ENCODE measurements around the gene OR9Q2.

OR9Q2 gene, protein sequence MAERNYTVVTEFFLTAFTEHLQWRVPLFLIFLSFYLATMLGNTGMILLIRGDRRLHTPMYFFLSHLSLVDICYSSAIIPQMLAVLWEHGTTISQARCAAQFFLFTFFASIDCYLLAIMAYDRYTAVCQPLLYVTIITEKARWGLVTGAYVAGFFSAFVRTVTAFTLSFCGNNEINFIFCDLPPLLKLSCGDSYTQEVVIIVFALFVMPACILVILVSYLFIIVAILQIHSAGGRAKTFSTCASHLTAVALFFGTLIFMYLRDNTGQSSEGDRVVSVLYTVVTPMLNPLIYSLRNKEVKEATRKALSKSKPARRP

DNA sequence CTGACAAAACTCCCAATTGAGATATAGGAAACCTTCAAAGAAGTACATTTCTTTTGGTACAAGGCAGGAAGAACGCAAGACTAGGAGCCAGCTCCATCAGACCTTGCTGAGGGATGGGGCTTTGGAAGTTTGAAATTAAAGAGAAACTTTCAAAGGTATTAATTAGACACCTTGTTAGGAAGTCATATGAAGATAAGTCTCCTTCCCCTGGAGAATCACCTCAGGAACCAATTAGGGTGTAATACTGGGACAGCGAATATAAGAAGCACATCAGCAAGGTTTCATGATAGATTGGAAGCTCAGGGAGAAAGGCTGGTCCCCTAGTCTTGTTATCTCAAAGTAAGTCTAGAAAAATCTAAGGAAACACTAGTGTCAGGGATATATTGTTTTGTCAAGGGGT, at the start of gene OR9Q2:
Gene OR9Q2 (plus strand): TSS at position 301 of the 400 bp plus-strand sequence. CDS start 1,421 bp downstream, outside the sequence.
- H3K79me2 ChIP-seq (ENCODE audit: insufficient read depth, low read length): no peaks in the 10 kb centered on the region
- H3K9me3 ChIP-seq (ENCODE audit: insufficient read depth, low read depth, low read length): no peaks in the 10 kb centered on the region
- no peaks in the 10 kb centered on the region for H3K36me3 ChIP-seq (ENCODE audit: insufficient read depth, low read length)
- H3K4me2 ChIP-seq (ENCODE audit: low read depth, low read length, poor library complexity, severe bottlenecking): no peak within 1 kb of the TSS
- H3K4me3 ChIP-seq (ENCODE audit: low read length, poor library complexity, severe bottlenecking): no peak within 1 kb of the TSS
- no peaks in the 10 kb centered on the region for H3K9me2 ChIP-seq (replicated peaks; ENCODE audit: low read depth, low read length)
- no peak for TF ChIP-seq EZH2phosphoT487 (IDR thresholded peaks at IDR 0.05; ENCODE audit: borderline replicate concordance)
- TF ChIP-seq, protein P1, sequence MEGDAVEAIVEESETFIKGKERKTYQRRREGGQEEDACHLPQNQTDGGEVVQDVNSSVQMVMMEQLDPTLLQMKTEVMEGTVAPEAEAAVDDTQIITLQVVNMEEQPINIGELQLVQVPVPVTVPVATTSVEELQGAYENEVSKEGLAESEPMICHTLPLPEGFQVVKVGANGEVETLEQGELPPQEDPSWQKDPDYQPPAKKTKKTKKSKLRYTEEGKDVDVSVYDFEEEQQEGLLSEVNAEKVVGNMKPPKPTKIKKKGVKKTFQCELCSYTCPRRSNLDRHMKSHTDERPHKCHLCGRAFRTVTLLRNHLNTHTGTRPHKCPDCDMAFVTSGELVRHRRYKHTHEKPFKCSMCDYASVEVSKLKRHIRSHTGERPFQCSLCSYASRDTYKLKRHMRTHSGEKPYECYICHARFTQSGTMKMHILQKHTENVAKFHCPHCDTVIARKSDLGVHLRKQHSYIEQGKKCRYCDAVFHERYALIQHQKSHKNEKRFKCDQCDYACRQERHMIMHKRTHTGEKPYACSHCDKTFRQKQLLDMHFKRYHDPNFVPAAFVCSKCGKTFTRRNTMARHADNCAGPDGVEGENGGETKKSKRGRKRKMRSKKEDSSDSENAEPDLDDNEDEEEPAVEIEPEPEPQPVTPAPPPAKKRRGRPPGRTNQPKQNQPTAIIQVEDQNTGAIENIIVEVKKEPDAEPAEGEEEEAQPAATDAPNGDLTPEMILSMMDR (conservative IDR thresholded peaks at IDR 0.05; ENCODE audit: low read length): no peak
- H3K9ac ChIP-seq (ENCODE audit: low read depth, low read length, poor library complexity, severe bottlenecking): no peak within 1 kb of the TSS
- H2AFZ ChIP-seq (ENCODE audit: low read length): no peak within 1 kb of the TSS
- no peaks in the 10 kb centered on the region for H4K20me1 ChIP-seq (ENCODE audit: insufficient read depth, low read length, poor library complexity, severe bottlenecking)
- no peaks in the 10 kb centered on the region for H3K4me1 ChIP-seq (ENCODE audit: insufficient read depth, low read length, poor library complexity, severe bottlenecking)
- no peaks in the 10 kb centered on the region for H3F3A ChIP-seq (ENCODE audit: low read depth)
- no peaks in the 10 kb centered on the region for H3K27me3 ChIP-seq (ENCODE audit: insufficient read depth, low read length, poor library complexity, severe bottlenecking)

DNA sequence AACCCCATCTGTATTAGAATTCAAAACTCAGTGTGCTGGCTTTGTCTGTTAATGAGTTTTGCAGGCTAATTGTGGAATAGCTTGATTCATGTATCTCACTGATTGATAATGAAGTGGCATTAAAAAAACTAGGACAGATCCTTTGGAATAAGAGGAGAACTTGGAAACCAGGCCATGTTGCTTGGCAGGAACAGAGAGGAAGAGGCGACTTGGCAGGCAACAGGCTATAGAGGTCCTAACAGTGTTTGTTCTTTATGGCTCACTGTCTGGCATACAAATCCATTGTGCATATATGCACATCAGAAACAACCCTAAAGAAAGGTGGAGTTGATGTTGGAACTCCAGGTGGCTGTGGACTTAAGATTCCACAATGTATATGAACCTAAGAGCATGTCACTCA, 46.1 kb upstream of the OR9Q2 start:
- H3K4me3 ChIP-seq (ENCODE audit: low read length, poor library complexity, severe bottlenecking): no peak overlapping the region
- H3K27me3 ChIP-seq (ENCODE audit: insufficient read depth, low read length, poor library complexity, severe bottlenecking): no peaks in the 10 kb centered on the region
- H3K36me3 ChIP-seq (ENCODE audit: insufficient read depth, low read length): no peaks in the 10 kb centered on the region
- H3K9ac ChIP-seq (ENCODE audit: low read depth, low read length, poor library complexity, severe bottlenecking): no peak overlapping the region
- no peaks in the 10 kb centered on the region for H3K4me1 ChIP-seq (ENCODE audit: insufficient read depth, low read length, poor library complexity, severe bottlenecking)
- TF ChIP-seq, protein P1 (conservative IDR thresholded peaks at IDR 0.05; ENCODE audit: low read length): no peak
- no peak for TF ChIP-seq EZH2phosphoT487 (IDR thresholded peaks at IDR 0.05; ENCODE audit: borderline replicate concordance)
- no peaks in the 10 kb centered on the region for H3K9me3 ChIP-seq (ENCODE audit: insufficient read depth, low read depth, low read length)
- no peaks in the 10 kb centered on the region for H3K9me2 ChIP-seq (replicated peaks; ENCODE audit: low read depth, low read length)
- H4K20me1 ChIP-seq (ENCODE audit: insufficient read depth, low read length, poor library complexity, severe bottlenecking): no peaks in the 10 kb centered on the region
- no peak overlapping the region for H3K4me2 ChIP-seq (ENCODE audit: low read depth, low read length, poor library complexity, severe bottlenecking)
- no peaks in the 10 kb centered on the region for H3F3A ChIP-seq (ENCODE audit: low read depth)
- H3K79me2 ChIP-seq (ENCODE audit: insufficient read depth, low read length): no peaks in the 10 kb centered on the region
- no peak overlapping the region for H2AFZ ChIP-seq (ENCODE audit: low read length)

- Histone ChIP-seq H3K4me1 (ENCODE audit: insufficient read depth, low read length, poor library complexity, severe bottlenecking) (no peaks in the 10 kb centered on the region), H3K4me2 (ENCODE audit: low read depth, low read length, poor library complexity, severe bottlenecking) (no peak overlapping the region), H3K36me3 (ENCODE audit: insufficient read depth, low read length) (no peaks in the 10 kb centered on the region), H3K27me3 (ENCODE audit: insufficient read depth, low read length, poor library complexity, severe bottlenecking) (no peaks in the 10 kb centered on the region), H3K9me3 (ENCODE audit: insufficient read depth, low read depth, low read length) (no peaks in the 10 kb centered on the region), H3K9me2 (replicated peaks; ENCODE audit: low read depth, low read length) (no peaks in the 10 kb centered on the region), H3K4me3 (ENCODE audit: low read length, poor library complexity, severe bottlenecking) (no peak overlapping the region), H3K9ac (ENCODE audit: low read depth, low read length, poor library complexity, severe bottlenecking) (no peak overlapping the region), H3K79me2 (ENCODE audit: insufficient read depth, low read length) (no peaks in the 10 kb centered on the region), H2AFZ (ENCODE audit: low read length) (no peak overlapping the region), H3F3A (ENCODE audit: low read depth) (no peaks in the 10 kb centered on the region), H4K20me1 (ENCODE audit: insufficient read depth, low read length, poor library complexity, severe bottlenecking) (no peaks in the 10 kb centered on the region)
- TF ChIP-seq, protein P1 (conservative IDR thresholded peaks at IDR 0.05; ENCODE audit: low read length): no peak
- no peak for TF ChIP-seq EZH2phosphoT487 (IDR thresholded peaks at IDR 0.05; ENCODE audit: borderline replicate concordance)
Observed at GRCh38 chr11:58152781-58153180, 36.1 kb upstream of the OR9Q2 start.
